Lower leg skin (tissue), 4 donors: Measurements from ENCODE around the gene ATR. TPM values are rescaled to one million over a fixed set of nuclear protein-coding genes. Genes with fewer than 3 reads are reported as not detected.
"Not testable (repeated sequence)": the region's sequence is repeated elsewhere in the genome, so short reads cannot be mapped to it uniquely, and the experiment has no call there.

Source experiments
- DNase-seq, 2 donors: peaks; one replicate each; pipeline ENCODE4 v3.0.0-alpha.2; 2019; ENCODE audit warnings: low spot score in 2 of 2
- H3K4me3 ChIP-seq: fragments of 200-600 bp; sonication (generic); 2 replicates; pipeline ENCODE4 v1.5.1; 2017; ENCODE audit warnings: mild to moderate bottlenecking, low read depth; ENCODE audit not compliant: poor library complexity, severe bottlenecking
- CTCF ChIP-seq, 3 donors: fragments of 450-650 bp; IDR thresholded peaks; one replicate each; pipeline ENCODE4 v1.5.1; 2016; ENCODE audit warnings: antibody characterized with exemption in 3 of 3, mild to moderate bottlenecking in 3 of 3, moderate library complexity in 2 of 3
- POLR2A ChIP-seq, 2 donors: fragments of 450-650 bp; IDR thresholded peaks; one replicate each; pipeline ENCODE4 v1.6.1; 2016 to 2017; ENCODE audit warnings: antibody characterized with exemption in 2 of 2, mild to moderate bottlenecking in 1 of 2, moderate library complexity in 1 of 2
- WGBS, 2 donors: methylation state at CpG; one replicate each; pipeline ENCODE4 v1.1.5; 2018; 5-methylcytosine and 5-hydroxymethylcytosine counted together
- intact Hi-C: fragments of 100-400 bp; cut with DNase I; formaldehyde crosslinking; loops from one replicate; pipeline ENCODE4 v1.15.0; 2023; ENCODE audit warnings: low total_unique reads
- total RNA-seq, 4 donors: library from RNA; depleted of rRNA; stranded (reverse); fragments of >200 nt; gene quantifications; one replicate each; pipeline ENCODE4 v1.1.0, GENCODE V29; 2016

Gene ATR
- total RNA-seq, 4 donors from 2014 or later, result 12.9 to 24.4 (median 18.6) TPM

GRCh38 chr3:142609136-142609535 lies 30.6 kb upstream of the ATR start:
- no peak for DNase-seq
- no peak overlapping the region for H3K4me3 ChIP-seq
- TF ChIP-seq CTCF (IDR thresholded peaks at IDR 0.05), result no peak
- 82 to 86% methylated on average over 1 of the region's 1 CpG for WGBS, 2 donors
- intact Hi-C loops, result no loop called here

DNA sequence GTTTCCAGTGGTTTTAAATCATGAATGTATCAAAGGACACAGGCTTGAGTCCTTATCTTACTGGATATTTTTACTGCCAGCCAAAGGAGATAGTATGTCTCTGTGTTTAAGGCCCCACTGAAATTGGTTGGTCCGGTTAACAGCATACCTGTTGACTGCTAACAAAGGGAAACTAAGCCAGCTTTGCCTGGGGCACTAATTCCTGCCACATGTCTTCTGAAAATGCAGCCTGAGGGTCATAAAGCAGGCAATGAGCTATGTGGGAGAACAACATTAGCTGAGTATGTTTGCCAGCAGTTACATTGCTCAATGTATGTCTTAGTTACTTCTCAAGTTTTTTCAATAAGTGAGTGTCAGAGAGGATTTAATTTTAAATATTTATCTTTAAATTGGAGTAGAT lies 30.1 kb upstream of the ATR start:
- DNase-seq, result no peak
- intact Hi-C loops, result no loop called here
- TF ChIP-seq POLR2A (IDR thresholded peaks at IDR 0.05) (no peak), CTCF (IDR thresholded peaks at IDR 0.05) (no peak)
- no peak overlapping the region for H3K4me3 ChIP-seq
- 64 to 83% methylated on average over 1 of the region's 1 CpG for WGBS, 2 donors

- intact Hi-C loops, result no loop called here
- H3K4me3 ChIP-seq, result no peak overlapping the region
- DNase-seq, result no peak
- TF ChIP-seq POLR2A (IDR thresholded peaks at IDR 0.05) (no peak), CTCF (IDR thresholded peaks at IDR 0.05) (no peak)
These were observed 26.4 kb upstream of the ATR start for GRCh38 chr3:142604940-142605339.

GRCh38 chr3:142603386-142603705 lies 24.8 kb upstream of the ATR start:
- H3K4me3 ChIP-seq, intact Hi-C loops, DNase-seq: not testable (repeated sequence)
- 93% methylated on average over 7 of the region's 7 CpGs for WGBS, 2 donors

- 88 to 89% methylated on average over 13 of the region's 13 CpGs for WGBS, 2 donors
- TF ChIP-seq POLR2A (IDR thresholded peaks at IDR 0.05) (no peak), CTCF (IDR thresholded peaks at IDR 0.05) (no peak)
- intact Hi-C loops, result no loop called here
- H3K4me3 ChIP-seq, result no peak overlapping the region
- DNase-seq, result no peak
These were observed 24.3 kb upstream of the ATR start for GRCh38 chr3:142602619-142603385.

DNA sequence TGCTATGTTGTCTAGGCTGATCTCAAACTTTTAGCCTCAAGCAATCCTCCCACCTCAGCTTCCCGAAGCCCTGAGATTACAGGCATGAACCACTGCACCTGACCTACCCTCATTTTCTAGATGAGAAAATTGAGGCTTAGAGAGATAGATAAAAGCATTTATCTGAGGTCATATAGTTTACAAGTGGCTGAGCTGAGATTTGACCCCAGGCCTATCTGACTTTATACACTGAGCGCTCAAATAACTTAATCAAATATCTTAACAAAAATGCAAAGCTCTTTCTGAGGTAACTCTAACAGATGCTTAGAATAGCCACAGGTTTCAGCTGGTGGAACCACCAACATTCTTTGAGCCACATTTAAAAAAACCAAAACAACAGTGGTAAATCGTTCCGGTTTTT lies 23.2 kb upstream of the ATR start:
- no peak for DNase-seq
- no peak for TF ChIP-seq POLR2A (IDR thresholded peaks at IDR 0.05)
- TF ChIP-seq CTCF (IDR thresholded peaks at IDR 0.05), result no peak
- 88 to 91% methylated on average over 4 of the region's 4 CpGs for WGBS, 2 donors
- H3K4me3 ChIP-seq, result no peak overlapping the region
- intact Hi-C loops, result no loop called here
